ENCODE results near the gene SPECC1. TPM values are rescaled to one million over a fixed set of nuclear protein-coding genes. Genes with fewer than 3 reads are reported as not detected.

The SPECC1 gene
- polyA plus RNA-seq, 1 of the 3 experiments (the other 2 are of a cell fraction) = 11.2 TPM

DNA sequence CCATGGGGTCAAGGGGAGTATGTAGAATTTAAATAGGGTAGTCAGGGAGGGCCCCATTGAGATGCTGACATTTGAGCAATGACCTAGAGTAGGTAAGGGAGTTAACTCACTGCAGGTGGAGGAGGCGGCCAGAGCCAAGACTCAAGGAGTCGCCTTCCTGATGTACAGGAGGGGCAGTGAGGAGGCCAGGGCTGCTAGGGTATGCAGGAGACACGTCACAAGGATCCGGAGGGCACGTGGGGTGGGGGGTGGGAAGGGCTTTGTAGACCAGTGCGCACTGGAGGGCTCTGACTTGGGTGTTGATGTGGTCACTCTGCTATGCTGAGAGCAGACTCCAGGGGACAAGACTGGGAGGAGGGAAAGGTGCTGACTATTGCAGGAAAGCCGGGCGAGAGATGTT is 37.5 kb downstream of the SPECC1 start (continued):
- TF ChIP-seq USF1 (IDR thresholded peaks at IDR 0.05; ENCODE audit: borderline replicate concordance, low read depth) = no peak
- no peak for TF ChIP-seq CHD2 (IDR thresholded peaks at IDR 0.05; ENCODE audit: low read length, partially characterized antibody)
- TF ChIP-seq GABPA (IDR thresholded peaks at IDR 0.05; ENCODE audit: low read depth) = no peak
- no peak for TF ChIP-seq MXI1 (IDR thresholded peaks at IDR 0.05; ENCODE audit: low read depth, low read length)

- Histone ChIP-seq H3K9me2 (no peaks in the 10 kb centered on the region), H3K4me2 (no peak overlapping the region), H3K9me3 (no peaks in the 10 kb centered on the region), H2AFZ (ENCODE audit: low read depth) (no peak overlapping the region), H3K27ac (ENCODE audit: low read depth in 2 of 2, low read length in 1 of 2) (no peak overlapping the region), H3K4me3 (ENCODE audit: low read depth in 2 of 2, low read length in 1 of 2) (no peak overlapping the region), H4K20me1 (ENCODE audit: insufficient read depth) (no peaks in the 10 kb centered on the region), H3K27me3 (ENCODE audit: insufficient read depth) (no peaks in the 10 kb centered on the region), H3K36me3 (replicated peaks in 1 of 2; ENCODE audit: control insufficient read depth in 1 of 2, insufficient read depth in 2 of 2, low read length in 1 of 2) (no peaks in the 10 kb centered on the region), H3K4me1 (ENCODE audit: control insufficient read depth in 1 of 2, insufficient read depth in 2 of 2, low read depth in 1 of 2, low read length in 1 of 2) (no peaks in the 10 kb centered on the region), H3F3A (replicated peaks; ENCODE audit: insufficient read depth) (no peaks in the 10 kb centered on the region), H3K9ac (no peak overlapping the region), H3K79me2 (ENCODE audit: insufficient read depth) (no peaks in the 10 kb centered on the region)
- no peak for DNase-seq
- TF ChIP-seq GABPA (IDR thresholded peaks at IDR 0.05; ENCODE audit: low read depth) = no peak
- CTCF ChIA-PET = no interaction called here
- WGBS (ENCODE audit: low lambda C conversion rate) = 77% methylated on average over 2 of the region's 2 CpGs
- POLR2A ChIA-PET = no interaction called here
These were observed 42.5 kb downstream of the SPECC1 start for GRCh38 chr17:20051624-20052023.

GRCh38 chr17:20053361-20053964 is 44.3 kb downstream of the SPECC1 start:
- Histone ChIP-seq H3F3A (replicated peaks; ENCODE audit: insufficient read depth) (no peaks in the 10 kb centered on the region), H3K27ac (ENCODE audit: low read depth in 2 of 2, low read length in 1 of 2) (no peak overlapping the region), H3K4me2 (no peak overlapping the region), H3K4me1 (ENCODE audit: control insufficient read depth in 1 of 2, insufficient read depth in 2 of 2, low read depth in 1 of 2, low read length in 1 of 2) (no peaks in the 10 kb centered on the region), H3K9ac (no peak overlapping the region), H3K9me3 (no peaks in the 10 kb centered on the region), H2AFZ (ENCODE audit: low read depth) (no peak overlapping the region), H3K27me3 (ENCODE audit: insufficient read depth) (no peaks in the 10 kb centered on the region), H3K4me3 (ENCODE audit: low read depth in 2 of 2, low read length in 1 of 2) (no peak overlapping the region), H4K20me1 (ENCODE audit: insufficient read depth) (no peaks in the 10 kb centered on the region), H3K79me2 (ENCODE audit: insufficient read depth) (no peaks in the 10 kb centered on the region), H3K9me2 (no peaks in the 10 kb centered on the region), H3K36me3 (replicated peaks in 1 of 2; ENCODE audit: control insufficient read depth in 1 of 2, insufficient read depth in 2 of 2, low read length in 1 of 2) (no peaks in the 10 kb centered on the region)
- ChIA-PET POLR2A (no interaction called here), CTCF (interaction anchor here (1.3 kb wide), 1 partner anchor 23 kb away, joined by 3 read pairs; no protein-coding TSS in a partner anchor)
- 73% methylated on average over 4 of the region's 4 CpGs for WGBS (ENCODE audit: low lambda C conversion rate)
- no peak for TF ChIP-seq FOXJ3 (CRISPR knock-in tag; IDR thresholded peaks at IDR 0.05)
- no peak for TF ChIP-seq GATA2 (CRISPR knock-in tag; IDR thresholded peaks at IDR 0.05)
- no peak for DNase-seq

- no peaks in the 10 kb centered on the region for H3K9me2 ChIP-seq
- H3K79me2 ChIP-seq (ENCODE audit: insufficient read depth) = no peaks in the 10 kb centered on the region
- ChIA-PET CTCF (interaction anchor here (0.7 to 1.3 kb wide), 2 partner anchors 12 to 51 kb away, joined by 3 to 4 read pairs; no protein-coding TSS in a partner anchor), POLR2A (interaction anchor here (0.5 kb wide), 1 partner anchor 217 kb away, joined by 3 read pairs; no protein-coding TSS in a partner anchor)
- 61% methylated on average over 3 of the region's 3 CpGs for WGBS (ENCODE audit: low lambda C conversion rate)
- no peak overlapping the region for H3K9ac ChIP-seq
- H4K20me1 ChIP-seq (ENCODE audit: insufficient read depth) = no peaks in the 10 kb centered on the region
- H3K27me3 ChIP-seq (ENCODE audit: insufficient read depth) = no peaks in the 10 kb centered on the region
- peaks cover 19% of the 10 kb centered on the region for H3F3A ChIP-seq (replicated peaks; ENCODE audit: insufficient read depth)
- H3K4me3 ChIP-seq (ENCODE audit: low read depth in 2 of 2, low read length in 1 of 2) = no peak overlapping the region
- no peak overlapping the region for H3K27ac ChIP-seq (ENCODE audit: low read depth in 2 of 2, low read length in 1 of 2)
- no peak overlapping the region for H3K4me2 ChIP-seq
- no peaks in the 10 kb centered on the region for H3K36me3 ChIP-seq (replicated peaks in 1 of 2; ENCODE audit: control insufficient read depth in 1 of 2, insufficient read depth in 2 of 2, low read length in 1 of 2)
- no peaks in the 10 kb centered on the region for H3K9me3 ChIP-seq
- H2AFZ ChIP-seq (ENCODE audit: low read depth) = no peak overlapping the region
- peaks cover 3 to 18% of the 10 kb centered on the region in 2 experiments; a peak in 3 of 4 replicates for H3K4me1 ChIP-seq (ENCODE audit: control insufficient read depth in 1 of 2, insufficient read depth in 2 of 2, low read depth in 1 of 2, low read length in 1 of 2)
- no peak for DNase-seq
- TF ChIP-seq MXI1 (IDR thresholded peaks at IDR 0.05; ENCODE audit: low read depth, low read length) = no peak
- TF ChIP-seq FOXM1 (IDR thresholded peaks at IDR 0.05; ENCODE audit: low read depth) = no peak
- no peak for TF ChIP-seq RAD21 (IDR thresholded peaks at IDR 0.05; ENCODE audit: low read length)
- TF ChIP-seq YY1 (IDR thresholded peaks at IDR 0.05; ENCODE audit: low read depth) = no peak
- no peak for TF ChIP-seq RXRA (IDR thresholded peaks at IDR 0.05; ENCODE audit: borderline replicate concordance, low read depth)
- TF ChIP-seq NFIC (IDR thresholded peaks at IDR 0.05; ENCODE audit: borderline replicate concordance) = no peak
- no peak for TF ChIP-seq NRF1 (IDR thresholded peaks at IDR 0.05; ENCODE audit: low read depth, low read length)
- no peak for TF ChIP-seq SMC3 (IDR thresholded peaks at IDR 0.05; ENCODE audit: low read depth, low read length)
- no peak for TF ChIP-seq TAF1 (IDR thresholded peaks at IDR 0.05; ENCODE audit: borderline replicate concordance, low read depth, low read length)
- no peak for TF ChIP-seq USF1 (IDR thresholded peaks at IDR 0.05; ENCODE audit: borderline replicate concordance, low read depth)
- TF ChIP-seq FOSL2 (IDR thresholded peaks at IDR 0.05; ENCODE audit: borderline replicate concordance, low read depth) = no peak
- no peak for TF ChIP-seq RFX5 (IDR thresholded peaks at IDR 0.05; ENCODE audit: low read length)
- TF ChIP-seq, protein P1, sequence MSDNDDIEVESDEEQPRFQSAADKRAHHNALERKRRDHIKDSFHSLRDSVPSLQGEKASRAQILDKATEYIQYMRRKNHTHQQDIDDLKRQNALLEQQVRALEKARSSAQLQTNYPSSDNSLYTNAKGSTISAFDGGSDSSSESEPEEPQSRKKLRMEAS (IDR thresholded peaks at IDR 0.05; ENCODE audit: low read depth) = no peak
- TF ChIP-seq, protein P2, sequence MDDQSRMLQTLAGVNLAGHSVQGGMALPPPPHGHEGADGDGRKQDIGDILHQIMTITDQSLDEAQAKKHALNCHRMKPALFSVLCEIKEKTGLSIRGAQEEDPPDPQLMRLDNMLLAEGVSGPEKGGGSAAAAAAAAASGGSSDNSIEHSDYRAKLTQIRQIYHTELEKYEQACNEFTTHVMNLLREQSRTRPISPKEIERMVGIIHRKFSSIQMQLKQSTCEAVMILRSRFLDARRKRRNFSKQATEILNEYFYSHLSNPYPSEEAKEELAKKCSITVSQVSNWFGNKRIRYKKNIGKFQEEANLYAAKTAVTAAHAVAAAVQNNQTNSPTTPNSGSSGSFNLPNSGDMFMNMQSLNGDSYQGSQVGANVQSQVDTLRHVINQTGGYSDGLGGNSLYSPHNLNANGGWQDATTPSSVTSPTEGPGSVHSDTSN (IDR thresholded peaks at IDR 0.05) = no peak
- TF ChIP-seq JUND (IDR thresholded peaks at IDR 0.05) = no peak
These were observed 50.6 kb downstream of the SPECC1 start for GRCh38 chr17:20059728-20060188.
